A673 (cell line): ENCODE data around the gene XIRP2. TPM values are rescaled to one million over a fixed set of nuclear protein-coding genes. Genes with fewer than 3 reads are reported as not detected.

Experiments
- BruUV-seq: library from RNA; stranded (reverse); fragments of 400-500 nt; replicated peaks from 2 replicates; lab custom pipeline; 2021; lab: Mats Ljungman, UMichigan
- CTCF ChIA-PET: fragments of 300-600 bp; sonication (Branson Sonifier 250); formaldehyde crosslinking; loops from one replicate; lab custom pipeline; 2022; ENCODE audit warnings: antibody characterized with exemption; lab: Charles Lee
- POLR2A ChIA-PET: fragments of 300-600 bp; sonication (Branson Sonifier 250); formaldehyde crosslinking; loops from one replicate; lab custom pipeline; 2022; ENCODE audit warnings: antibody characterized with exemption; ENCODE audit not compliant: low non-redundant PET; lab: Charles Lee
- DNase-seq: peaks from one replicate; pipeline ENCODE4 v3.0.0-alpha.2; 2015; ENCODE audit warnings: low spot score
- H3K27ac ChIP-seq: fragments of 200-600 bp; sonication (generic); 2 replicates; pipeline ENCODE4 v1.5.1; 2016; ENCODE audit warnings: mixed run types, low read depth, mild to moderate bottlenecking, mixed read lengths, antibody characterized with exemption, low read length; ENCODE audit not compliant: poor library complexity, severe bottlenecking
- H3K27me3 ChIP-seq: fragments of 200-600 bp; sonication (generic); replicated peaks from 2 replicates; pipeline ENCODE4 v1.6.1; 2017; ENCODE audit warnings: mixed run types, low read depth, mild to moderate bottlenecking, mixed read lengths, antibody characterized with exemption, low read length; ENCODE audit not compliant: insufficient read depth, poor library complexity
- H3K36me3 ChIP-seq: fragments of 200-600 bp; sonication (generic); 2 replicates; pipeline ENCODE4 v1.6.1; 2016; ENCODE audit warnings: mixed run types, mild to moderate bottlenecking, mixed read lengths, antibody characterized with exemption, low read length; ENCODE audit not compliant: insufficient read depth, poor library complexity, severe bottlenecking
- H3K4me1 ChIP-seq: fragments of 200-600 bp; sonication (generic); 2 replicates; pipeline ENCODE4 v1.6.1; 2017; ENCODE audit warnings: mixed run types, mild to moderate bottlenecking, mixed read lengths, antibody characterized with exemption, low read length; ENCODE audit not compliant: insufficient read depth, poor library complexity, severe bottlenecking
- H3K4me3 ChIP-seq: fragments of 200-600 bp; sonication (generic); 2 replicates; pipeline ENCODE4 v1.5.1; 2016; ENCODE audit warnings: low read depth, mixed run types, mild to moderate bottlenecking, mixed read lengths, low read length; ENCODE audit not compliant: poor library complexity, severe bottlenecking
- H3K9me3 ChIP-seq: fragments of 200-600 bp; sonication (generic); 2 replicates; pipeline ENCODE4 v1.6.1; 2016; ENCODE audit warnings: mixed run types, low read depth, mild to moderate bottlenecking, mixed read lengths, antibody characterized with exemption, low read length; ENCODE audit not compliant: poor library complexity, severe bottlenecking
- EZH2 ChIP-seq: fragments of 200-600 bp; sonication (generic); IDR thresholded peaks from 2 replicates; pipeline ENCODE4 v1.6.1; 2017; ENCODE audit warnings: borderline replicate concordance, low read depth, mild to moderate bottlenecking, mixed read lengths, antibody characterized with exemption, low read length; ENCODE audit not compliant: poor library complexity, severe bottlenecking
- intact Hi-C: fragments of 100-400 bp; cut with micrococcal nuclease; formaldehyde crosslinking; loops from one replicate; pipeline ENCODE4 v1.10.0; 2022; ENCODE audit not compliant: unreplicated experiment
- total RNA-seq: library from RNA; stranded (reverse); gene quantifications from 2 replicates; pipeline ENCODE4 v1.2.3, GENCODE V29; 2021
- TF ChIP-seq, protein P1 (sequence below): fragments of 300-800, 200-600 bp; sonication (generic); conservative IDR thresholded peaks from 2 replicates; pipeline ENCODE4 v1.5.1; 2017; ENCODE audit warnings: low read depth, mild to moderate bottlenecking, antibody characterized with exemption, low read length, moderate library complexity, mixed read lengths

XIRP2 gene
- total RNA-seq, 1 experiment from 2014 or later: 0.04 TPM

GRCh38 chr2:166870346-166870745, 17.9 kb upstream of the XIRP2 start:
- POLR2A ChIA-PET: no interaction called here
- CTCF ChIA-PET: no interaction called here
- Histone ChIP-seq H3K27me3 (no peaks in the 10 kb centered on the region), H3K36me3 (no peaks in the 10 kb centered on the region), H3K4me3 (no peak overlapping the region), H3K4me1 (no peaks in the 10 kb centered on the region), H3K9me3 (no peaks in the 10 kb centered on the region), H3K27ac (no peak overlapping the region)
- TF ChIP-seq, protein P1, sequence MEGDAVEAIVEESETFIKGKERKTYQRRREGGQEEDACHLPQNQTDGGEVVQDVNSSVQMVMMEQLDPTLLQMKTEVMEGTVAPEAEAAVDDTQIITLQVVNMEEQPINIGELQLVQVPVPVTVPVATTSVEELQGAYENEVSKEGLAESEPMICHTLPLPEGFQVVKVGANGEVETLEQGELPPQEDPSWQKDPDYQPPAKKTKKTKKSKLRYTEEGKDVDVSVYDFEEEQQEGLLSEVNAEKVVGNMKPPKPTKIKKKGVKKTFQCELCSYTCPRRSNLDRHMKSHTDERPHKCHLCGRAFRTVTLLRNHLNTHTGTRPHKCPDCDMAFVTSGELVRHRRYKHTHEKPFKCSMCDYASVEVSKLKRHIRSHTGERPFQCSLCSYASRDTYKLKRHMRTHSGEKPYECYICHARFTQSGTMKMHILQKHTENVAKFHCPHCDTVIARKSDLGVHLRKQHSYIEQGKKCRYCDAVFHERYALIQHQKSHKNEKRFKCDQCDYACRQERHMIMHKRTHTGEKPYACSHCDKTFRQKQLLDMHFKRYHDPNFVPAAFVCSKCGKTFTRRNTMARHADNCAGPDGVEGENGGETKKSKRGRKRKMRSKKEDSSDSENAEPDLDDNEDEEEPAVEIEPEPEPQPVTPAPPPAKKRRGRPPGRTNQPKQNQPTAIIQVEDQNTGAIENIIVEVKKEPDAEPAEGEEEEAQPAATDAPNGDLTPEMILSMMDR: no peak
- no peak for TF ChIP-seq EZH2
- BruUV-seq: no TSS peak
- intact Hi-C loops: no loop called here
- no peak for DNase-seq

DNA sequence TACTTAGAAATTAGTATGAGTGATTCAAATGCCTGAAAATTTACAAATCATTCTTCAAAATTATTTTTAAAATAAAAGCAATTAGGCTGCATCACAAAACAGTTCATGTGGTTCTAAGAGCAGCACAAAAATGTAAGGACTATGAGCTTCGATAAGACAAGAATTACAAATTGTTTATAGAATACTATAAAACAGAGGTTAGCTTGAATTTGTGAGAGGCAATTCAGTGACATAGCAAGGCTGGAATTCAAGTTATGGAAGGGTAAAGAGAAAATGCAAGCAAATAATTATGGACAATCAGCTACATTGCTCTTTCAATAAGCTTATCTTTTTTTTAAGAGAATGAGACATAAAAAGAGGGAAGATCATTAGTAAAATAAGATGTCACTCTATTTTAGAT, 7.1 kb upstream of the XIRP2 start:
- H3K9me3 ChIP-seq: no peaks in the 10 kb centered on the region
- no peak for TF ChIP-seq EZH2
- TF ChIP-seq, protein P1: no peak
- intact Hi-C loops: no loop called here
- no peak for DNase-seq
- CTCF ChIA-PET: no interaction called here
- no TSS peak for BruUV-seq
- no peaks in the 10 kb centered on the region for H3K27me3 ChIP-seq
- H3K4me1 ChIP-seq: no peaks in the 10 kb centered on the region
- H3K27ac ChIP-seq: no peak overlapping the region
- H3K36me3 ChIP-seq: no peaks in the 10 kb centered on the region
- no peak overlapping the region for H3K4me3 ChIP-seq
- POLR2A ChIA-PET: no interaction called here

- BruUV-seq: no TSS peak
- intact Hi-C loops: no loop called here
- no peak for TF ChIP-seq EZH2
- TF ChIP-seq, protein P1: no peak
- no peak for DNase-seq
- ChIA-PET POLR2A (no interaction called here), CTCF (no interaction called here)
- Histone ChIP-seq H3K27me3 (no peaks in the 10 kb centered on the region), H3K9me3 (no peaks in the 10 kb centered on the region), H3K4me3 (no peak overlapping the region), H3K36me3 (no peaks in the 10 kb centered on the region), H3K4me1 (no peaks in the 10 kb centered on the region), H3K27ac (no peak overlapping the region)
Measured at GRCh38 chr2:166882851-166883250, 5.4 kb upstream of the XIRP2 start.
